ENCODE results near the gene GMPR. TPM values are rescaled to one million over a fixed set of nuclear protein-coding genes. Genes with fewer than 3 reads are reported as not detected.

GMPR gene
- total RNA-seq, 4 donors from 2014 or later: 14.0 to 21.8 (median 15.8) TPM

DNA sequence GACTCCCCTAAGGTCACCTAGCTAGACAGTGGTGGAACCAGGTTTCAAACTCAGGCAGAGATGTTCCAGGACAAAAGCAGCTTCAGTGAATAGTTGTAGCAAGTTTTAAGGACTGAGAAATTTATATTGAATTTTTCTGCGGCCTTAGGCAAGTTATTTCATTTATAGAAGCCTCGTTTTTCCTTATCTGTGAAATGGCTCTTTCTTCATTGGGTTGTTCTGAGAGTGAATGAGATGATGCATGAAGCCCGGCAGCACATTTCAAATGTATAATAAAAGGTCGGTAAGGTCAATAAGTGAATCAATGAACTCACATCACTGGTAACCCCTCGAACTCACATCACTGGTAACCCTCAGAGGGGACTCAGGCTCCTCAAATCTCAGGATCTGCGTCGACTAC, 1.1 kb upstream of the GMPR start:
- no peak for DNase-seq (ENCODE audit: low spot score in 2 of 2)
- Histone ChIP-seq H3K36me3 (no peaks in the 10 kb centered on the region), H3K9me3 (peaks cover 0 to 4% (median 0%) of the 10 kb centered on the region in 4 donors), H3K4me3 (no peak overlapping the region), H3K27ac (peak overlapping the region in 2 of 4 donors; percentile 78 to 87), H3K4me1 (peaks cover 0 to 46% (median 17%) of the 10 kb centered on the region in 4 donors), H3K27me3 (no peaks in the 10 kb centered on the region)
- WGBS, 2 donors: 85 to 91% methylated on average over 7 of the region's 7 CpGs
- TF ChIP-seq EP300 (IDR thresholded peaks at IDR 0.05) (no peak), POLR2A (IDR thresholded peaks at IDR 0.05) (no peak)
- TF ChIP-seq, protein P1, sequence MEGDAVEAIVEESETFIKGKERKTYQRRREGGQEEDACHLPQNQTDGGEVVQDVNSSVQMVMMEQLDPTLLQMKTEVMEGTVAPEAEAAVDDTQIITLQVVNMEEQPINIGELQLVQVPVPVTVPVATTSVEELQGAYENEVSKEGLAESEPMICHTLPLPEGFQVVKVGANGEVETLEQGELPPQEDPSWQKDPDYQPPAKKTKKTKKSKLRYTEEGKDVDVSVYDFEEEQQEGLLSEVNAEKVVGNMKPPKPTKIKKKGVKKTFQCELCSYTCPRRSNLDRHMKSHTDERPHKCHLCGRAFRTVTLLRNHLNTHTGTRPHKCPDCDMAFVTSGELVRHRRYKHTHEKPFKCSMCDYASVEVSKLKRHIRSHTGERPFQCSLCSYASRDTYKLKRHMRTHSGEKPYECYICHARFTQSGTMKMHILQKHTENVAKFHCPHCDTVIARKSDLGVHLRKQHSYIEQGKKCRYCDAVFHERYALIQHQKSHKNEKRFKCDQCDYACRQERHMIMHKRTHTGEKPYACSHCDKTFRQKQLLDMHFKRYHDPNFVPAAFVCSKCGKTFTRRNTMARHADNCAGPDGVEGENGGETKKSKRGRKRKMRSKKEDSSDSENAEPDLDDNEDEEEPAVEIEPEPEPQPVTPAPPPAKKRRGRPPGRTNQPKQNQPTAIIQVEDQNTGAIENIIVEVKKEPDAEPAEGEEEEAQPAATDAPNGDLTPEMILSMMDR (IDR thresholded peaks at IDR 0.05): no peak

DNA sequence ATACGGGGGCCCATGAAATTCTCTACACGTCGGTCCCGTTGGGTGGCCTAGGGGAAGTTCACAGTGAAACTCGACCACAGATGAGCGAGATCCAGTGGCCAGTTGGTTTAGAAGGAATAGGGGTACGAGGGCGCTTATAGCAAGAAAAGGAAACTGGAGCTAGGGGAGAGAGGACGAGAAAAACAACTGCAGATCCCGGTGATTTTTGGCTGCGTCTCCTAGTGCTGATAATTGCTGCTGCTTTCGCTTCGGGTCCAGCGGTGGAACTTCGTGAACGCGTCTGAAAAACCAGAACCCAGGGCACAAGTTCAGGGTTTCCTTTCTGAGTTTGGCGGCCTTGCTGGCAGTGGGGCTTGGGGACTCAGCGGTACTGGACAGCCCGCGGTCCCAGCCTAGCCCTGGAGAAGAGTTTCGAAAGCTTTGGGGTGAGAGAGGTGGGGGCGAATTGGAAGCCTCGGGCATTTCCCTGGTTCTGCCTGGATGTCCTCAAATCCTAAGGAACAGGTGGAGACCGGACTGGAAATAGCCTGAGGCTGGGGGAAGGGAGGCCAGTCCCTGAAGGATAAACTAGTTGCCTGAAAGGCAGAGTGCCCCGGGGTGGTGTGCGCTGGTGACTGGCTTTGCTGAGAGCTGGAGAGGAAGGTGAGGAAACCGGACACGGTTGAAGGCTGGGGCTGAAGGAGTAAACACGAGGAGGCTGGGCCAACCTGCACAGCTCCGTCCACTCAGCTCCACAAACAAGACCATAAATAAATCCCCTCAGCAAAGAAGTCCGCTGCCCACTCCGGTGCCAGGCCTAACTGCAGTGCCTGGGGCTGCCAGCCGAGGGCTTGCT, 793 bp downstream of the GMPR start:
- peak; percentile 51 to 54 for DNase-seq (ENCODE audit: low spot score in 2 of 2)
- H3K4me1 ChIP-seq: peaks cover 0 to 62% (median 21%) of the 10 kb centered on the region in 4 donors
- WGBS, 2 donors: 13 to 14% methylated on average over 34 of the region's 34 CpGs
- H3K27me3 ChIP-seq: no peaks in the 10 kb centered on the region
- H3K27ac ChIP-seq: peak overlapping the region; percentile 21 to 87 (median 70)
- no peaks in the 10 kb centered on the region for H3K9me3 ChIP-seq
- no peak for TF ChIP-seq POLR2A (IDR thresholded peaks at IDR 0.05)
- TF ChIP-seq, protein P1 (IDR thresholded peaks at IDR 0.05): peak; percentile 24 to 57 (median 52)
- H3K36me3 ChIP-seq: no peaks in the 10 kb centered on the region
- peak overlapping the region; percentile 35 to 90 (median 72) for H3K4me3 ChIP-seq

DNA sequence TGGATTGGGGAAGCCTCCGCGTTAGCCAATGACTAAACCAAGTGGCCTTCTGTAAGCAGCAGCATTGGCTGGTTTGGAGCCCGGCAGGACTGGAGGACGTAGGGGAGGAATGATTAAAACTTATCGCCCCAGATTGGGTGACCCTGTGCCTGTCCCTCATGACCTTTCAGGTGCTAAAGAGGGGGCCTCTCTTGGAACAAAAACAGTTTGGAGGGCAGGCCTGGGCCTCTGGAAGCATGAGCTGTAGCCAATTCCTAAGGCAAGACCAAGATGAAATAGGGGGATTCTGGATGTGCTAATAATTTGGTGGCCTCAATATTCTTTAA, 1.4 kb downstream of the GMPR start:
- WGBS, 2 donors: 39 to 65% methylated on average over 5 of the region's 5 CpGs
- no peaks in the 10 kb centered on the region for H3K36me3 ChIP-seq
- H3K9me3 ChIP-seq: no peaks in the 10 kb centered on the region
- peak overlapping the region in 3 of 4 donors; percentile 21 to 87 (median 82) for H3K27ac ChIP-seq
- no peaks in the 10 kb centered on the region for H3K27me3 ChIP-seq
- no peak for TF ChIP-seq EP300 (IDR thresholded peaks at IDR 0.05)
- TF ChIP-seq, protein P1 (IDR thresholded peaks at IDR 0.05): no peak
- TF ChIP-seq POLR2A (IDR thresholded peaks at IDR 0.05): no peak
- peak overlapping the region in 3 of 4 donors; percentile 59 to 90 (median 84) for H3K4me3 ChIP-seq
- H3K4me1 ChIP-seq: peaks cover 0 to 67% (median 22%) of the 10 kb centered on the region in 4 donors
- no peak for DNase-seq (ENCODE audit: low spot score in 2 of 2)

DNA sequence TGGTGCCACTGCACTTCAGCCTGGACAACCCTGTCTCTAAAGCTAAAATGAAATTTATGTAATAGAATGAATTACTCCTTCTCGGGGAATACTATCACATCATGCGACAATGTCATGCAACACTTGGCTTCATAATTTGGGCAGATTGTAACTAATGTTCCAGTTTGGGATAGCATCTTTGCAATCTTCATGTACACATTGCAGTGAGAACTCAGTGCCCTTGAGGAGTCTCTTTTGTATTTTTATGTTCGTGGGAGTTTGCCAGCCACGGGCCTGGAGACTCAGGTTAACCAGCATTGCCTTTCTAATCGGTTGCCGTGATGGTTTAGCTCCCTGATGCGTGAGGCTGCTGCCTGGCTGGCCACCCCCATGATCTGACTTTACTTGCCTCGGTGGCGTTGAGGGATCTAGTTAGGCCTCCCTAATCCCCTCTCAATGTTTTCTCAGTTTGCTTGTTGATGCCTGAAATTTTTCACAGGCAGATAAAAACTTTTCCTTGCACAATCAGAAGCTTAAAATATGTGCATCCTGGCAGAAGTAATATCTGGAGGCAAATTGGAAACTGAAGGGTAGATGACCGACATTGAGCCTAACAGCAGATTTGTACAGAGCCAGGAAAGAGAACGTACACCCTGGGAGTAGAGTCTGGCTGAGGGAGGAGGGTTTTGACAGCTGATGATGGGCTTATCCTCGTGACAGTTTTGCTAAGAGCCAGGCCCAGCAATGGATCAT, 2.4 kb downstream of the GMPR start:
- TF ChIP-seq POLR2A (IDR thresholded peaks at IDR 0.05): no peak
- TF ChIP-seq EP300 (IDR thresholded peaks at IDR 0.05): no peak
- TF ChIP-seq, protein P1 (IDR thresholded peaks at IDR 0.05): no peak
- Histone ChIP-seq H3K4me1 (peaks cover 0 to 73% (median 27%) of the 10 kb centered on the region in 4 donors), H3K27me3 (no peaks in the 10 kb centered on the region), H3K27ac (no peak overlapping the region), H3K4me3 (no peak overlapping the region), H3K36me3 (no peaks in the 10 kb centered on the region), H3K9me3 (no peaks in the 10 kb centered on the region)
- no peak for DNase-seq (ENCODE audit: low spot score in 2 of 2)
- WGBS, 2 donors: 89 to 94% methylated on average over 12 of the region's 12 CpGs

DNA sequence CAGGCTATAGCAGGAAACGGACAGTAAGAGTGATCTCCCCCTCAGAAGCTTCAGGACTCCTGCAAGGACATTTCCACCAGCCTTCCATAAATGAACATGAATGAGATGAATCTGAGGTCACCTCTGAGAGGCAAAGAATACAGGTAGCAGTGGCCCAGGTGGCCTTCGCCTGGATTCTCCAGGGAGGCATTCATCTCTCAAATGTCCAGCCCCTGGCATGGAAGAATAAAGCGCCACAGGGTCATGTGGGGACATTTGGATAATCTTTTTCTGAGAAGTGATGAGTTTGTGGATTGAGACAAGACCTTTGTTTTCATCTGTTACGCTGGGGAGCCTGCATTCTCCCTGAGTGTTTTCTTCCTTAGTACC, 2.9 kb downstream of the GMPR start:
- no peak overlapping the region for H3K27ac ChIP-seq
- 94 to 95% methylated on average over 4 of the region's 4 CpGs for WGBS, 2 donors

More for the DNA sequence above, 2.9 kb downstream of the GMPR start:
- DNase-seq (ENCODE audit: low spot score in 2 of 2): no peak
- Histone ChIP-seq H3K27me3 (no peaks in the 10 kb centered on the region), H3K4me1 (peaks cover 0 to 68% (median 22%) of the 10 kb centered on the region in 4 donors), H3K4me3 (no peak overlapping the region), H3K36me3 (no peaks in the 10 kb centered on the region), H3K9me3 (no peaks in the 10 kb centered on the region)
- TF ChIP-seq, protein P1 (IDR thresholded peaks at IDR 0.05): no peak
- TF ChIP-seq POLR2A (IDR thresholded peaks at IDR 0.05) (no peak), EP300 (IDR thresholded peaks at IDR 0.05) (no peak)
